CD4-positive, CD25-positive, alpha-beta regulatory T cell (primary cell): ENCODE results near the gene SHKBP1. TPM values are rescaled to one million over a fixed set of nuclear protein-coding genes. Genes with fewer than 3 reads are reported as not detected.
"Not testable (repeated sequence)": the region's sequence is repeated elsewhere in the genome, so short reads cannot be mapped to it uniquely, and the experiment has no call there.

ENCODE experiments used
- ATAC-seq, 2 donors: fragments of 150-1000 bp; cut with Tn5 transposase; one replicate each; pipeline ENCODE4 v1.10.0; 2021; ENCODE audit warnings: low read depth in 2 of 2, moderate number of reproducible peaks in 2 of 2, moderate library complexity in 1 of 2
- DNase-seq, 3 donors: peaks; one replicate each; pipeline versions ENCODE4 v3.0.0 to v3.0.0-alpha.2; 2012 to 2022; ENCODE audit warnings: mixed read lengths in 1 of 3
- H3K27ac ChIP-seq: one replicate; pipeline ENCODE4 v1.7.0; 2013; ENCODE audit warnings: mild to moderate bottlenecking, low read length; ENCODE audit not compliant: insufficient read depth, poor library complexity, severe bottlenecking
- H3K27me3 ChIP-seq: one replicate; pipeline ENCODE4 v1.7.0; 2013; ENCODE audit warnings: low read length; ENCODE audit not compliant: control insufficient read depth, insufficient read depth
- H3K36me3 ChIP-seq: one replicate; pipeline ENCODE4 v1.7.0; 2013; ENCODE audit warnings: mild to moderate bottlenecking, low read length, moderate library complexity; ENCODE audit not compliant: control insufficient read depth, insufficient read depth
- H3K4me1 ChIP-seq: 2 replicates; pipeline ENCODE4 v1.7.0; 2013; ENCODE audit warnings: mild to moderate bottlenecking, low read length; ENCODE audit not compliant: insufficient read depth, control insufficient read depth, poor library complexity, severe bottlenecking
- H3K4me3 ChIP-seq: one replicate; pipeline ENCODE4 v1.7.0; 2013; ENCODE audit warnings: low read depth, mild to moderate bottlenecking, low read length, moderate library complexity
- H3K9me3 ChIP-seq, 2 experiments: 1 replicate in 1 of 2; 2 replicates in 1 of 2; pipeline ENCODE4 v1.7.0; 2013; ENCODE audit warnings: low read length in 2 of 2, mild to moderate bottlenecking in 1 of 2, moderate library complexity in 1 of 2; ENCODE audit not compliant: control insufficient read depth in 2 of 2
- H3K27ac Mint-ChIP-seq, 3 donors: one replicate each; pipeline ENCODE4 v1.8.0; 2020 to 2022; ENCODE audit warnings: mild to moderate bottlenecking in 3 of 3, mixed read lengths in 3 of 3, moderate library complexity in 2 of 3
- H3K27me3 Mint-ChIP-seq: one replicate; pipeline ENCODE4 v1.8.0; 2022; ENCODE audit warnings: mild to moderate bottlenecking, mixed read lengths
- H3K36me3 Mint-ChIP-seq: one replicate; pipeline ENCODE4 v1.8.0; 2020; ENCODE audit warnings: mixed read lengths
- H3K4me1 Mint-ChIP-seq, 4 donors: one replicate each; pipeline ENCODE4 v1.8.0; 2020 to 2022; ENCODE audit warnings: mixed read lengths in 4 of 4, mild to moderate bottlenecking in 1 of 4
- H3K4me3 Mint-ChIP-seq, 4 donors: one replicate each; pipeline ENCODE4 v1.8.0; 2020 to 2022; ENCODE audit warnings: mild to moderate bottlenecking in 4 of 4, mixed read lengths in 4 of 4, moderate library complexity in 3 of 4
- H3K9me3 Mint-ChIP-seq, 7 donors: one replicate each; pipeline ENCODE4 v1.8.0; 2020 to 2022; ENCODE audit warnings: mixed read lengths in 7 of 7, mild to moderate bottlenecking in 3 of 7, moderate library complexity in 2 of 7
- polyA plus RNA-seq, 4 donors: library from polyadenylated mRNA; unstranded; fragments of 300-500 nt; fragmentation: Illumina TruSeq; gene quantifications; one replicate each; pipeline ENCODE4 v1.2.3, GENCODE V29; 2021
- total RNA-seq: library from RNA; stranded (reverse); gene quantifications from one replicate; pipeline ENCODE4 v1.2.3, GENCODE V29; 2022

Gene SHKBP1
- total and polyA plus RNA-seq, 5 donors from 2014 or later = 120 to 195 (median 165) TPM

DNA sequence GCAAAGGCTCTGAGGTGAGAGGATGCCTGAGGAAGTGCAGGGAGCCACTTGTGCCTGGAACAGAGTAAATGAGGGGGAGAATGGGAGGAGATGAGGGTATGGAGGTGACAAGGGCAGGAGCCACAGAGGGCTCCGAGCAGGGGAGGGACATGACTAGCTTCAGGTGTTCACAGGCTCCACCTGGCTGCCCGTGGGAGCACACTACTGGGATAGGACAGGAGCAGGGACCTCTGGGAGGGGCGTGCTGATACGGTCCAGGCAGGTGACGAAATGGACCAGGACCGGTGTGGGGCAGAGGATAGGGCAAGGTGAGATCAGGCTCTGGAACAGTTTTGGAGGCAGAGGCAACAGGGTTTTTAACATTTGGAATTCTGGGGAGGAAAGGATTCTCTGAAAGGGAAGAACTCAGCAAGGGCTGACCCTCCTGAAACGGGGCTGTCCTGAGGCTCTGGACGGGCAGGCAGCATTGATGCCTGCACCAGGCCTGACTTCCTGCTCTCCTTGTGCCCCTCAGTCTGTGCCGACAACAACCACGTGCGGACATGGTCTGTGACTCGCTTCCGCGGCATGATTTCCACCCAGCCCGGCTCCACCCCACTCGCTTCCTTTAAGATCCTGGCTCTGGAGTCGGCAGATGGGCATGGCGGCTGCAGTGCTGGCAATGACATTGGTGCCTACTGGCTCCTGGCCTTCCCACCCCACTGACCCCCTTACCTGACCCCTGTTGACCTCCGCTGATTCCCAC lies 11.6 kb downstream of the SHKBP1 start:
- ATAC-seq = no peak

DNA sequence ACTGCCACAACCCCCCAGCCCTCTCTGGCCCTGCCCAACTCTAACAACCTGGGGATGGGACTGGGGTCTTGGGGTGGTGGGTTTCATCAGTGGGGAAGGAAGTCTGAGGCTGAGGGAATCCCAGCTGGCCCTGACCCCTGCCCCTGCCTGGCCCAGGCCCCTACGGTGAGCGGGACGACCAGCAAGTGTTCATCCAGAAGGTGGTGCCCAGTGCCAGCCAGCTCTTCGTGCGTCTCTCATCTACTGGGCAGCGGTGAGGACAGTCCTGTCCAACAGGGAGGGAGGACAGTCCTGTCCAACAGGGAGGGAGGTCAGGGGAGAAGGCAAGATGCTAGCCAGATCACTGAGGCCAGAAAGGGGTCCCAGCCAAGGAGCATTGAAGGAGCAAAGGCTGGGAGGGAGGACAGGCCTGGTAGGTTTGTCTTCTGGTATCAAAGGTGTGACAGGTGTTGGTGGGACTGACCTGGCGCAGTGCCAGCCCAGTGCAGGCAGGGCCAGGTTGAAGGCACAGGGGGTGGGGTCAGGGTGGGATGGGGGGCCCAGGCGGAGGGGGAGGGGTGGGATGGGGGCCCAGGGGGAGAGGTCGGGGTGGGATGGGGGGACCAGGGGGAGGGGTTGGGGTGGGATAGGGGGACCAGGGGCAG lies 12.4 kb downstream of the SHKBP1 start:
- H3K4me3 Mint-ChIP-seq = peak overlapping the region in 1 of 4 donors; percentile 21
- peaks cover 0 to 10% (median 0%) of the 10 kb centered on the region in 4 donors for H3K4me1 Mint-ChIP-seq
- Histone ChIP-seq H3K27ac (no peak overlapping the region), H3K36me3 (peaks cover 43% of the 10 kb centered on the region), H3K9me3 (no peaks in the 10 kb centered on the region), H3K27me3 (no peaks in the 10 kb centered on the region), H3K4me1 (no peaks in the 10 kb centered on the region), H3K4me3 (no peak overlapping the region)
- no peaks in the 10 kb centered on the region for H3K27me3 Mint-ChIP-seq
- no peak for ATAC-seq
- no peak overlapping the region for H3K27ac Mint-ChIP-seq
- no peaks in the 10 kb centered on the region for H3K9me3 Mint-ChIP-seq
- H3K36me3 Mint-ChIP-seq = peaks cover 30% of the 10 kb centered on the region
- DNase-seq = no peak

More for the DNA sequence above, 11.6 kb downstream of the SHKBP1 start:
- peak overlapping the region in 1 of 3 donors; percentile 71 for H3K27ac Mint-ChIP-seq
- H3K9me3 Mint-ChIP-seq = no peaks in the 10 kb centered on the region
- no peaks in the 10 kb centered on the region for H3K27me3 Mint-ChIP-seq
- no peaks in the 10 kb centered on the region for H3K4me1 ChIP-seq
- no peak overlapping the region for H3K27ac ChIP-seq
- peaks cover 0 to 9% (median 0%) of the 10 kb centered on the region in 4 donors for H3K4me1 Mint-ChIP-seq
- H3K4me3 Mint-ChIP-seq = peak overlapping the region in 1 of 4 donors; percentile 21
- no peak overlapping the region for H3K4me3 ChIP-seq
- no peak for DNase-seq
- no peaks in the 10 kb centered on the region for H3K27me3 ChIP-seq
- no peaks in the 10 kb centered on the region for H3K9me3 ChIP-seq
- peaks cover 33% of the 10 kb centered on the region for H3K36me3 Mint-ChIP-seq
- peaks cover 49% of the 10 kb centered on the region for H3K36me3 ChIP-seq

GRCh38 chr19:40589591-40590429 lies 13.1 kb downstream of the SHKBP1 start:
- Mint-ChIP-seq H3K9me3 (no peaks in the 10 kb centered on the region), H3K36me3 (peaks cover 23% of the 10 kb centered on the region), H3K27ac (no peak overlapping the region), H3K4me3 (no peak overlapping the region), H3K27me3 (no peaks in the 10 kb centered on the region), H3K4me1 (peaks cover 0 to 18% (median under 1%) of the 10 kb centered on the region in 4 donors)
- Histone ChIP-seq H3K4me3 (no peak overlapping the region), H3K9me3 (no peaks in the 10 kb centered on the region), H3K27me3 (no peaks in the 10 kb centered on the region), H3K36me3 (peaks cover 36% of the 10 kb centered on the region), H3K4me1 (peaks cover 7% of the 10 kb centered on the region), H3K27ac (no peak overlapping the region)
- ATAC-seq (peak in 1 of 2 donors; percentile 10), DNase-seq (no peak)

DNA sequence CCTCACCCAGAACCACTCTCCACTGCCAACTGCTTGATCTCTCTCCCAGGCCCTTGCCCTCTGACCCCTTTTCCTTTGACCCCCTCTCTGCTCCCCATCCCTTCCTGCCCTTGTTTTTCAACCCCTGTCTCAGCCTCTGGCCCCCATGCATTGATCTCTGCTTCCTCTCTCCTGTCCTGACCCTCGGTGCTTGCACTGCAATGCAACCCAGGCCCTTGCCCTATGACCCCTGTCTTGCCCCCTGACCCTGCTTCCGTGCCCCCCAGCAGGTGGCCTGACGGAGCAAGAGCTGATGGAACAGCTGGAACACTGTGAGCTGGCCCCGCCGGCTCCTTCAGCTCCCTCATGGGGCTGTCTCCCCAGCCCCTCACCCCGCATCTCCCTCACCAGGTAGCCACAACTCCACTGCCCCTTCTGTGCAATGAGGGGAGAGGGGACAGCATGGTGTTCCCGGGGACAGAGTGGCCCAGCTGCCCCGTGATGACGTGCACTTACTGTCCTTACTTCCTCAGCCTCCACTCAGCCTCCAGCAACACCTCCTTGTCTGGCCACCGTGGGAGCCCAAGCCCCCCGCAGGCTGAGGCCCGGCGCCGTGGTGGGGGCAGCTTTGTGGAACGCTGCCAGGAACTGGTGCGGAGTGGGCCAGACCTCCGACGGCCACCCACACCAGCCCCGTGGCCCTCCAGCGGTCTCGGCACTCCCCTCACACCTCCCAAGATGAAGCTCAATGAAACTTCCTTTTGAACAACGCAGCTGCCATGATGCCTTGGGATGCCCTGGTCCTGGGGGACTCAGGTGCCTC lies 14.0 kb downstream of the SHKBP1 start:
- no peak for ATAC-seq
- H3K27ac ChIP-seq = no peak overlapping the region
- DNase-seq = no peak

GRCh38 chr19:40591724-40592123 lies 15.1 kb downstream of the SHKBP1 start:
- not testable (repeated sequence) for H3K36me3 Mint-ChIP-seq, ATAC-seq, H3K27me3 Mint-ChIP-seq, H3K27ac ChIP-seq, H3K4me3 ChIP-seq, H3K9me3 Mint-ChIP-seq, DNase-seq, H3K9me3 ChIP-seq, H3K27me3 ChIP-seq
- peak overlapping the region in 2 of 4 donors; percentile 52 to 85 for H3K4me3 Mint-ChIP-seq
- Histone ChIP-seq H3K4me1 (peaks cover 13% of the 10 kb centered on the region), H3K36me3 (peaks cover 20% of the 10 kb centered on the region)
- peak overlapping the region in 1 of 3 donors; percentile 11 for H3K27ac Mint-ChIP-seq
- peaks cover 0 to 18% (median under 1%) of the 10 kb centered on the region in 4 donors for H3K4me1 Mint-ChIP-seq

More for the DNA sequence above, 14.0 kb downstream of the SHKBP1 start:
- H3K4me1 Mint-ChIP-seq = peaks cover 0 to 21% (median under 1%) of the 10 kb centered on the region in 4 donors
- Histone ChIP-seq H3K36me3 (peaks cover 29% of the 10 kb centered on the region), H3K4me1 (peaks cover 13% of the 10 kb centered on the region), H3K4me3 (no peak overlapping the region), H3K27me3 (no peaks in the 10 kb centered on the region), H3K9me3 (no peaks in the 10 kb centered on the region)
- no peak overlapping the region for H3K27ac Mint-ChIP-seq
- no peaks in the 10 kb centered on the region for H3K27me3 Mint-ChIP-seq
- H3K4me3 Mint-ChIP-seq = no peak overlapping the region
- peaks cover 18% of the 10 kb centered on the region for H3K36me3 Mint-ChIP-seq
- no peaks in the 10 kb centered on the region for H3K9me3 Mint-ChIP-seq

DNA sequence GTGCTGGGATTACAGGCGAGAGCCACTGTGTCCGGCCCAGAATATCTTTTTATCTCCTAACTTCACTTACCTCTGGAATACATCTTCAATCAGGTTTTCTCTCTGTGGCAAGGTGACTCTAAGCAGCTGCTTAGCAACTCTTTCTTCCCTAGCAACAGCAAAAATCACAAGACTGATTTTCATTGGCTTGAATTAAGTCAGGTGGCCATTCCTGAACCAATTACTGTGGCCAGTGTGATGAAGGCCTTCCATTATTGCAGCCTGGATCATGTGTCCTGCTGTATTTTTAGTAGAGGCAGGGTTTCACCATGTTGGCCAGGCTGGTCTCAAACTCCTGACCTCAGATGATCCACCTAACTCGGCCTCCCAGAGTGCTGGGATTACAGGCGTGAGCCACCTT lies 15.5 kb downstream of the SHKBP1 start:
- peaks cover 15% of the 10 kb centered on the region for H3K36me3 ChIP-seq
- Mint-ChIP-seq H3K4me1 (peaks cover 0 to 14% (median under 1%) of the 10 kb centered on the region in 4 donors), H3K36me3 (peaks cover 6% of the 10 kb centered on the region), H3K27me3 (peaks cover 7% of the 10 kb centered on the region), H3K27ac (peak overlapping the region in 1 of 3 donors; percentile 14), H3K4me3 (peak overlapping the region in 2 of 4 donors; percentile 52 to 85), H3K9me3 (no peaks in the 10 kb centered on the region)
- H3K27ac ChIP-seq = no peak overlapping the region
- no peak overlapping the region for H3K4me3 ChIP-seq
- no peaks in the 10 kb centered on the region for H3K9me3 ChIP-seq
- ATAC-seq (peak; percentile 45 to 59), DNase-seq (peak in 2 of 3 donors; percentile 24 to 71)
- no peaks in the 10 kb centered on the region for H3K27me3 ChIP-seq
- peaks cover 14% of the 10 kb centered on the region for H3K4me1 ChIP-seq

GRCh38 chr19:40594255-40594654 lies 17.6 kb downstream of the SHKBP1 start:
- Mint-ChIP-seq H3K9me3 (no peaks in the 10 kb centered on the region), H3K4me3 (peak overlapping the region in 2 of 4 donors; percentile 35 to 44), H3K4me1 (peaks cover 0 to 30% (median 12%) of the 10 kb centered on the region in 4 donors), H3K36me3 (no peaks in the 10 kb centered on the region), H3K27me3 (peaks cover 24% of the 10 kb centered on the region), H3K27ac (no peak overlapping the region)
- ATAC-seq (no peak), DNase-seq (no peak)
- Histone ChIP-seq H3K36me3 (no peaks in the 10 kb centered on the region), H3K27ac (no peak overlapping the region), H3K27me3 (peaks cover 5% of the 10 kb centered on the region), H3K4me3 (no peak overlapping the region), H3K9me3 (no peaks in the 10 kb centered on the region), H3K4me1 (peaks cover 34% of the 10 kb centered on the region)
